Mesenchymal stem cell (in vitro differentiated cells and primary cell): ENCODE results near the gene ABCD3.
A peak's percentile ranks its signal among the peaks of the same experiment; 100 is the strongest.

ENCODE experiments used
- DNase-seq: peaks from one replicate; pipeline ENCODE4 v3.0.0-alpha.2; 2013
- H2AFZ ChIP-seq: one replicate; pipeline ENCODE4 v1.6.1; 2013; ENCODE audit warnings: low read depth, mild to moderate bottlenecking, control low read depth, inconsistent platforms, low read length, moderate library complexity
- H2AK5ac ChIP-seq: 2 replicates; pipeline ENCODE4 v1.6.1; 2013; ENCODE audit warnings: low read length, moderate library complexity, mild to moderate bottlenecking, inconsistent platforms; ENCODE audit not compliant: severe bottlenecking
- H2BK120ac ChIP-seq: one replicate; pipeline ENCODE4 v1.6.1; 2013; ENCODE audit warnings: low read depth, mild to moderate bottlenecking, inconsistent platforms, low read length, moderate library complexity
- H2BK12ac ChIP-seq, 2 experiments: one replicate each; pipeline ENCODE4 v1.6.1; 2013; ENCODE audit warnings: inconsistent platforms in 2 of 2, low read length in 2 of 2, mild to moderate bottlenecking in 2 of 2, moderate library complexity in 2 of 2, control low read depth in 1 of 2
- H2BK15ac ChIP-seq: one replicate; pipeline ENCODE4 v1.6.1; 2013; ENCODE audit warnings: mild to moderate bottlenecking, low read depth, inconsistent platforms; ENCODE audit not compliant: poor library complexity, severe bottlenecking
- H2BK5ac ChIP-seq: 2 replicates; pipeline ENCODE4 v1.6.1; 2013; ENCODE audit warnings: low read depth, mild to moderate bottlenecking, low read length, control low read depth, inconsistent platforms; ENCODE audit not compliant: poor library complexity, severe bottlenecking
- H3K14ac ChIP-seq, 2 experiments: one replicate each; pipeline ENCODE4 v1.6.1; 2013; ENCODE audit warnings: inconsistent platforms in 2 of 2, low read length in 2 of 2, control low read depth in 1 of 2, mild to moderate bottlenecking in 1 of 2, moderate library complexity in 1 of 2
- H3K18ac ChIP-seq, 2 experiments: one replicate each; pipeline ENCODE4 v1.6.1; 2013; ENCODE audit warnings: inconsistent platforms in 2 of 2, low read length in 2 of 2, control low read depth in 1 of 2, low read depth in 1 of 2, mild to moderate bottlenecking in 1 of 2
- H3K23ac ChIP-seq, 2 experiments: one replicate each; pipeline ENCODE4 v1.6.1; 2013; ENCODE audit warnings: inconsistent platforms in 2 of 2, low read length in 2 of 2, mild to moderate bottlenecking in 2 of 2, moderate library complexity in 2 of 2, control low read depth in 1 of 2
- H3K27ac ChIP-seq: 2 replicates; pipeline ENCODE4 v1.5.1; 2013; ENCODE audit warnings: mild to moderate bottlenecking, moderate library complexity, low read length, control low read depth, inconsistent platforms; ENCODE audit not compliant: poor library complexity, severe bottlenecking
- H3K27me3 ChIP-seq, 2 experiments: 2 replicates each; pipeline versions ENCODE4 v1.6.1 to v1.7.0; 2013; ENCODE audit warnings: low read length in 2 of 2, mild to moderate bottlenecking in 2 of 2, moderate library complexity in 2 of 2, control low read depth in 1 of 2, inconsistent platforms in 1 of 2; ENCODE audit not compliant: control insufficient read depth in 1 of 2, insufficient read depth in 1 of 2
- H3K36me3 ChIP-seq, 2 experiments: 2 replicates each; pipeline versions ENCODE4 v1.6.1 to v1.7.0; 2013; ENCODE audit warnings: low read length in 2 of 2, control low read depth in 1 of 2, inconsistent platforms in 1 of 2, low read depth in 1 of 2, mild to moderate bottlenecking in 1 of 2; ENCODE audit not compliant: insufficient read depth in 2 of 2, control insufficient read depth in 1 of 2
- H3K4ac ChIP-seq, 2 experiments: one replicate each; pipeline ENCODE4 v1.6.1; 2013; ENCODE audit warnings: inconsistent platforms in 2 of 2, low read length in 2 of 2, mild to moderate bottlenecking in 2 of 2, moderate library complexity in 2 of 2, control low read depth in 1 of 2, low read depth in 1 of 2
- H3K4me1 ChIP-seq: 2 replicates; pipeline ENCODE4 v1.6.1; 2013; ENCODE audit warnings: low read depth, low read length, control low read depth; ENCODE audit not compliant: control insufficient read depth, insufficient read depth
- H3K4me2 ChIP-seq: 2 replicates; pipeline ENCODE4 v1.6.1; 2013; ENCODE audit warnings: low read length, mild to moderate bottlenecking, inconsistent platforms; ENCODE audit not compliant: poor library complexity, severe bottlenecking
- H3K4me3 ChIP-seq, 2 experiments: 2 replicates each; pipeline versions ENCODE4 v1.5.1 to v1.7.0; 2013; ENCODE audit warnings: low read length in 2 of 2, mild to moderate bottlenecking in 2 of 2, control low read depth in 1 of 2, low read depth in 1 of 2; ENCODE audit not compliant: insufficient read depth in 1 of 2
- H3K79me1 ChIP-seq: replicated peaks from 2 replicates; pipeline ENCODE4 v1.6.1; 2013; ENCODE audit warnings: mild to moderate bottlenecking, control low read depth, low read length, inconsistent platforms; ENCODE audit not compliant: poor library complexity, severe bottlenecking
- H3K9ac ChIP-seq: 2 replicates; pipeline ENCODE4 v1.7.0; 2013; ENCODE audit warnings: mild to moderate bottlenecking, low read length, moderate library complexity
- H3K9me3 ChIP-seq: 2 replicates; pipeline ENCODE4 v1.7.0; 2013; ENCODE audit warnings: mild to moderate bottlenecking, low read length; ENCODE audit not compliant: control insufficient read depth
- H4K8ac ChIP-seq: one replicate; pipeline ENCODE4 v1.6.1; 2013; ENCODE audit warnings: inconsistent platforms, mild to moderate bottlenecking, low read length, moderate library complexity
- H4K91ac ChIP-seq: one replicate; pipeline ENCODE4 v1.6.1; 2013; ENCODE audit warnings: mild to moderate bottlenecking, low read length, inconsistent platforms
- WGBS: methylation state at CpG from one replicate; pipeline ENCODE4 v1.1.7; 2013; ENCODE audit warnings: mixed read lengths; 5-methylcytosine and 5-hydroxymethylcytosine counted together

The ABCD3 gene

DNA sequence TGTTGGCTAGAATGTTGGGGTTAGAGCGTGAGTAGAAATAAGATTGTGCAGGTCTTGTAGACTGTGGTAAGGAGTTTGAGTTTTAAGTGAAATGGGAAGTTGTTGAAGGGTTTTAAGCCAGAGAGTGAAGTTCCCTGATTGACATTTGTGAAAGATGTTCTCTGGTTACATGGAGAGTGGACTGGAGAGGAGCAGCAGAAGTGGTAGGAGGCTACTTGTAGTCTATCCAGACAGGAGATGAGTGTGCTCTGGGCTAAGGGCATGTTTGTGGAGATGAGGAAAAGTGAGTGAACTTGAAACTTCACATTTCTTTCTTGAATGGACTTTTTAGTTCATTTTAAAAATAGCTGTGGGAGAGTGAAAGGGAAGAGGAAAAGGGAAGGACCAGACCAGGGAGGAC, 86.4 kb downstream of the ABCD3 start:
- H3K4ac ChIP-seq: no peak overlapping the region
- H3K4me3 ChIP-seq: no peak overlapping the region

DNA sequence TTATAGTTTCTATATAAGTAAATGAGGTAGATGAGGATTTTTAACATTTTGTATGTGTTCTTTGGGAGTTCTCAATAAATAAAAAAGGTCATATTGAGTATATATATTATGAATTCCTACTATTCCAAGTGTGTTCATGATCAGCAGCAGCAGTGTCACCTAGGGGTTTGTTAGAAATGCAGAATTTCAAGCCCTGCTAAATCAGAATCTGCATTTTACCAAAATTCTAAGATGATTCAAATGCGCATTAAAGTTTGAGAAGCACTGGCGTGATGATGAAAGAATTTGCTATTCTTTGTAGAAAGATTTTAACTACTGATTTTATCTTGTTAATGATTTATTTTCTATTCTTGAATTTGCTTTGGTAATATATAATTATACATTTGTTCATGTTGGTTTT, 94.6 kb downstream of the ABCD3 start:
- no peak overlapping the region for H3K14ac ChIP-seq
- peaks cover 0 to 10% of the 10 kb centered on the region in 2 experiments for H3K36me3 ChIP-seq
- H3K4ac ChIP-seq: no peak overlapping the region
- H4K8ac ChIP-seq: no peak overlapping the region
- no peak overlapping the region for H4K91ac ChIP-seq
- H3K18ac ChIP-seq: no peak overlapping the region
- H3K4me1 ChIP-seq: no peaks in the 10 kb centered on the region
- no peak overlapping the region for H2BK120ac ChIP-seq
- H3K27ac ChIP-seq: no peak overlapping the region
- no peak overlapping the region for H3K4me2 ChIP-seq
- no peak overlapping the region for H2AFZ ChIP-seq
- no peak overlapping the region for H3K23ac ChIP-seq
- H3K9me3 ChIP-seq: no peaks in the 10 kb centered on the region
- H2BK15ac ChIP-seq: no peak overlapping the region
- H2AK5ac ChIP-seq: no peak overlapping the region
- DNase-seq: no peak
- H3K4me3 ChIP-seq: no peak overlapping the region
- H2BK5ac ChIP-seq: no peak overlapping the region
- H3K79me1 ChIP-seq: no peaks in the 10 kb centered on the region
- no peaks in the 10 kb centered on the region for H3K27me3 ChIP-seq
- WGBS: no CpG with 5 or more reads among the region's 2 CpGs
- no peak overlapping the region for H3K9ac ChIP-seq
- H2BK12ac ChIP-seq: no peak overlapping the region

More for the DNA sequence above, 86.4 kb downstream of the ABCD3 start:
- no peak overlapping the region for H3K18ac ChIP-seq
- H2BK120ac ChIP-seq: no peak overlapping the region
- H3K14ac ChIP-seq: no peak overlapping the region
- WGBS: 97% methylated on average over 1 of the region's 1 CpG
- H3K36me3 ChIP-seq: peaks cover 6 to 41% of the 10 kb centered on the region in 2 experiments
- H3K27ac ChIP-seq: no peak overlapping the region
- H2AK5ac ChIP-seq: no peak overlapping the region
- H3K9ac ChIP-seq: no peak overlapping the region
- no peaks in the 10 kb centered on the region for H3K4me1 ChIP-seq
- no peak overlapping the region for H3K4me2 ChIP-seq
- H2BK5ac ChIP-seq: no peak overlapping the region
- H3K23ac ChIP-seq: no peak overlapping the region
- DNase-seq: no peak
- no peaks in the 10 kb centered on the region for H3K27me3 ChIP-seq
- H3K9me3 ChIP-seq: no peaks in the 10 kb centered on the region
- no peak overlapping the region for H2AFZ ChIP-seq
- no peak overlapping the region for H2BK15ac ChIP-seq
- no peak overlapping the region for H2BK12ac ChIP-seq
- no peak overlapping the region for H4K91ac ChIP-seq
- no peak overlapping the region for H4K8ac ChIP-seq
- peaks cover 1% of the 10 kb centered on the region for H3K79me1 ChIP-seq

DNA sequence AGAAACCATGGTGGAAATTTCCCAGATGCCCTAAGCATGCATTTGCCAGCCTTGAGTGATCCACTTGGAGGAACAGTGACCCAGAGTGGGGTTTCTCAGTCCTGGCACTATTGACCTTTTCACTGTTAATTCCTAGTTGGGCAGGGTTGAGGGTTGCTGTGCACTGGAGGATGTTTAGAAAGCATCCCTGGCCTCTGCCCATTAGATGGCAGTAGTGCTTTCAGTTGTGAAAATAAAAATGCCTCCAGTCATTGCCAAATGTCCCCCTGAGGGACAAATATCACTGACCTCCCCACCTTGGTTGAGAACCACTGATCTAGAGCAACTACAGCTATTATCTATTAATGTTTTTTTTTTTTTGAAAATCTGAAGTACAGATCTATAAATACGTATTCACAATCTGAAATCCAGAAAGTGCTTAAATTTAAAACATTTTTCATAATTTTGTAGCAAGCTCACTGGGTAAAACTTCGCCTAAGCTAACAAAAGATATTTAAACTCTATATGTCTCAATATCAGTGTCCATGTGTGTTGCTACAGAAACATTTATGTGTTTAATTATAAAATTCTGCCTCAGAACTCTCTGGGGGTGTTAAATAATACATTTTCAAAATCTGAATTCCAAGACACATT, 96.0 kb downstream of the ABCD3 start:
- Histone ChIP-seq H3K36me3 (peaks cover 0 to 10% of the 10 kb centered on the region in 2 experiments), H2BK12ac (no peak overlapping the region), H3K14ac (no peak overlapping the region), H3K27ac (no peak overlapping the region), H2BK5ac (no peak overlapping the region), H3K27me3 (no peaks in the 10 kb centered on the region), H3K4me2 (no peak overlapping the region), H2BK15ac (no peak overlapping the region), H3K4ac (no peak overlapping the region), H4K8ac (no peak overlapping the region), H3K79me1 (no peaks in the 10 kb centered on the region), H2BK120ac (no peak overlapping the region), H3K23ac (no peak overlapping the region), H3K9me3 (no peaks in the 10 kb centered on the region), H3K9ac (no peak overlapping the region), H3K4me3 (no peak overlapping the region), H3K18ac (no peak overlapping the region), H4K91ac (no peak overlapping the region), H2AK5ac (no peak overlapping the region), H3K4me1 (no peaks in the 10 kb centered on the region), H2AFZ (no peak overlapping the region)
- DNase-seq: peak; percentile 55
- no CpG with 5 or more reads among the region's 2 CpGs for WGBS

DNA sequence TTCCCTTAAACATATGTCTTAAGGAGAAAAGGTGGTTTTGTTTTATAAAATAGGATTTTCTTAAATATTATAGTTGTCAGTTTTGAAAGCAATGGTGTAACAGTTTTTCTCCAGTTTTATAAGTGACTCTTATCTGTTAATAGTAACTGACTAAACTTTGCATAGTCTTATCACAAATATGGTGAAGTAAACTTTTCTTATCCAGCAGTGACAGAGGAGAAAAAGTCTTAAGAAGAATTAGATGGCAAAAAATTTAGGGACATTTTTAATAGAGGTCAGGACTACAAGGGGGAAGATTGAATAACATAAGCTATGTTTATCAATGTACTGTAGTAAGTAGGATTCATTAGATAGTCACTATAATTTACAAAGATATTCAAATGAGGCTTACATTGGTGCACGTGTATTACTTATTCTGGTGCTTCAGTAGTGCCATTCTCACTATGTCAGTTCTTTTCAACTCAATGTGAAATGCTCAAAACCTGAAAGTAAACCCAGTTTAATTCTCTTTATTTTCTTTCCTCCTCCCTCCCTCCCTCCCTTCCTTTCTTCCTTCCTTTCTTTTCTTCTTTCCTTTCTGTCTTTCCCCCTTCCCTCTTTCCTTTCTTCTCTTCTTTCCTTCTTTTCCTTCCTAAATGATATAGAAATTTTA, 97.2 kb downstream of the ABCD3 start:
- 96% methylated on average over 1 of the region's 1 CpG for WGBS
- no peak overlapping the region for H3K18ac ChIP-seq
- DNase-seq: no peak
- H4K8ac ChIP-seq: no peak overlapping the region
- H3K36me3 ChIP-seq: peaks cover 0 to 13% of the 10 kb centered on the region in 2 experiments
- no peak overlapping the region for H2BK5ac ChIP-seq
- H3K27ac ChIP-seq: no peak overlapping the region
- no peak overlapping the region for H2BK15ac ChIP-seq
- H4K91ac ChIP-seq: no peak overlapping the region
- no peaks in the 10 kb centered on the region for H3K27me3 ChIP-seq
- H3K14ac ChIP-seq: no peak overlapping the region
- H3K79me1 ChIP-seq: no peaks in the 10 kb centered on the region
- H2BK12ac ChIP-seq: no peak overlapping the region
- no peaks in the 10 kb centered on the region for H3K9me3 ChIP-seq
- H3K4ac ChIP-seq: no peak overlapping the region
- H3K4me3 ChIP-seq: no peak overlapping the region
- H3K9ac ChIP-seq: no peak overlapping the region
- H2AK5ac ChIP-seq: no peak overlapping the region
- no peak overlapping the region for H3K23ac ChIP-seq
- no peak overlapping the region for H2BK120ac ChIP-seq
- H2AFZ ChIP-seq: no peak overlapping the region
- H3K4me2 ChIP-seq: no peak overlapping the region
- H3K4me1 ChIP-seq: no peaks in the 10 kb centered on the region
